DND-41 (cell line): ENCODE results near the gene NENF.
"Not testable (repeated sequence)": the region's sequence is repeated elsewhere in the genome, so short reads cannot be mapped to it uniquely, and the experiment has no call there.

Source experiments
- ATAC-seq: fragments of 200-7000 bp; cut with Tn5 transposase; 3 replicates; pipeline ENCODE4 v1.9.1; 2021; ENCODE audit warnings: low read depth; ENCODE audit not compliant: insufficient read depth
- DNase-seq: peaks from one replicate; pipeline ENCODE4 v3.0.0-alpha.2; 2020
- H2AFZ ChIP-seq: 2 replicates; pipeline ENCODE4 v1.6.0; 2012; ENCODE audit warnings: low read depth, low read length
- H3K27ac ChIP-seq: 2 replicates; pipeline ENCODE4 v1.5.1; 2012; ENCODE audit warnings: low read length, inconsistent platforms
- H3K27me3 ChIP-seq: fragments of 200-600 bp; sonication (generic); 2 replicates; pipeline ENCODE4 v1.6.0; 2012; ENCODE audit warnings: low read length, mild to moderate bottlenecking, inconsistent platforms; ENCODE audit not compliant: insufficient read depth, poor library complexity
- H3K36me3 ChIP-seq: 2 replicates; pipeline ENCODE4 v1.5.1; 2012; ENCODE audit warnings: low read length, inconsistent platforms; ENCODE audit not compliant: insufficient read depth
- H3K4me1 ChIP-seq: 2 replicates; pipeline ENCODE4 v1.5.1; 2012; ENCODE audit warnings: mild to moderate bottlenecking, low read length; ENCODE audit not compliant: insufficient read depth
- H3K4me2 ChIP-seq: 2 replicates; pipeline ENCODE4 v1.6.0; 2012; ENCODE audit warnings: mild to moderate bottlenecking, moderate library complexity, low read length, inconsistent platforms; ENCODE audit not compliant: insufficient read depth
- H3K4me3 ChIP-seq, 2 experiments: fragments of 200-600 bp in 1 of 2; shearing (Covaris generic) in 1 of 2; 2 replicates each; pipeline ENCODE4 v1.5.1; 2012 to 2016; ENCODE audit warnings: inconsistent platforms in 2 of 2, low read length in 2 of 2, mild to moderate bottlenecking in 2 of 2, low read depth in 1 of 2, moderate library complexity in 1 of 2
- H3K79me2 ChIP-seq: 2 replicates; pipeline ENCODE4 v1.6.0; 2012; ENCODE audit warnings: low read length, inconsistent platforms; ENCODE audit not compliant: insufficient read depth
- H3K9ac ChIP-seq: 2 replicates; pipeline ENCODE4 v1.6.0; 2012; ENCODE audit warnings: low read depth, mild to moderate bottlenecking, inconsistent platforms, low read length, moderate library complexity
- H3K9me3 ChIP-seq: 2 replicates; pipeline ENCODE4 v1.5.1; 2012; ENCODE audit warnings: low read length, moderate library complexity, mild to moderate bottlenecking, inconsistent platforms; ENCODE audit not compliant: insufficient read depth, severe bottlenecking
- H4K20me1 ChIP-seq: 2 replicates; pipeline ENCODE4 v1.6.0; 2012; ENCODE audit warnings: low read length; ENCODE audit not compliant: insufficient read depth
- EZH2 ChIP-seq: IDR thresholded peaks from 3 replicates; pipeline ENCODE4 v1.6.1; 2012; ENCODE audit warnings: borderline replicate concordance, low read depth, mild to moderate bottlenecking, moderate library complexity, low read length, inconsistent platforms; ENCODE audit not compliant: severe bottlenecking
- TF ChIP-seq, protein P1 (sequence below): IDR thresholded peaks from 2 replicates; pipeline ENCODE4 v1.5.1; 2012; ENCODE audit warnings: borderline replicate concordance, low read length, moderate library complexity, mild to moderate bottlenecking; ENCODE audit not compliant: poor library complexity, severe bottlenecking; ENCODE audit errors: extremely low read depth

The NENF gene

DNA sequence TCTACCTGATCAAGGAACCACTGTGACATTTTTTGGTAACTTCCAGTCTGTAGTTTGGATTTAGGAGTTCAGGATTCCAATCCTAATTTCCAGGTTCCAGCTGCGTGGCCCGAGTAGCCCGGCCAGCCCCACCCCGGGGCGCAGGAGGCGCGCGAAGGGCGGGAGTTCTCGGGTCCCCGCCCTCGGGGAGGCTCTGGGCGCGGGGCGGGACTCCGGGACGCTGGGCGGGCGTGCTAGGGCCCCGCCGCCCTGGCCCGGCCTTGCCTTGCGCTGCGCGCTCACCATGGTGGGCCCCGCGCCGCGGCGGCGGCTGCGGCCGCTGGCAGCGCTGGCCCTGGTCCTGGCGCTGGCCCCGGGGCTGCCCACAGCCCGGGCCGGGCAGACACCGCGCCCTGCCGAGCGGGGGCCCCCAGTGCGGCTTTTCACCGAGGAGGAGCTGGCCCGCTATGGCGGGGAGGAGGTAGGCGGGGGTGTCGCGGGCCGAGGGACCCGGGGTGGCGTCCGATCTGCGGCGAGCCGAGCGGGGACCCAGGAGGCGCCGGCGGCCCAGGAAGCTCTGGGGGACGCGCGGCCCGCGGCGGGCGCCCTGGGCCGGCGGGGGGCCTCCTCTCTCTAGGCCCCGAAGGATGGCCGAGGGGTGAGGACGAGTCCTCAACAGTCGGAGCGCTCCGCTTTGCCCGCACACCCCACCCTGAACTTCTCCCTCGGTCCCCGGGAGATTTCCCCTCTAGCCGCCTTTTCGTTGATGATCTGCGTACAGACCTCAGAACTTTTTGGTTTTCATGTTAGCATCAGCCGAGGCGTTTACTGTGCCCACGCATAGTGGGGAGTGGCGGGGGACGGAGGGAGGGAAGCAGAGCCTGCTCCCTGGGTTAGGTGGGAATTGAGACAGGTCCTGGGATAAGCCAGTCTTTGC is at the start of gene NENF:
Gene NENF, plus strand, starts transcription at position 260 of the 916 bp plus-strand sequence. Its CDS starts 24 bp downstream, at position 284.
- DNase-seq, result peak; percentile 81
- H3K36me3 ChIP-seq, result no peaks in the 10 kb centered on the region
- peaks cover 24% of the 10 kb centered on the region for H3K4me1 ChIP-seq
- H3K9ac ChIP-seq, result peak within 1 kb of the TSS; percentile 81
- TF ChIP-seq, protein P1, sequence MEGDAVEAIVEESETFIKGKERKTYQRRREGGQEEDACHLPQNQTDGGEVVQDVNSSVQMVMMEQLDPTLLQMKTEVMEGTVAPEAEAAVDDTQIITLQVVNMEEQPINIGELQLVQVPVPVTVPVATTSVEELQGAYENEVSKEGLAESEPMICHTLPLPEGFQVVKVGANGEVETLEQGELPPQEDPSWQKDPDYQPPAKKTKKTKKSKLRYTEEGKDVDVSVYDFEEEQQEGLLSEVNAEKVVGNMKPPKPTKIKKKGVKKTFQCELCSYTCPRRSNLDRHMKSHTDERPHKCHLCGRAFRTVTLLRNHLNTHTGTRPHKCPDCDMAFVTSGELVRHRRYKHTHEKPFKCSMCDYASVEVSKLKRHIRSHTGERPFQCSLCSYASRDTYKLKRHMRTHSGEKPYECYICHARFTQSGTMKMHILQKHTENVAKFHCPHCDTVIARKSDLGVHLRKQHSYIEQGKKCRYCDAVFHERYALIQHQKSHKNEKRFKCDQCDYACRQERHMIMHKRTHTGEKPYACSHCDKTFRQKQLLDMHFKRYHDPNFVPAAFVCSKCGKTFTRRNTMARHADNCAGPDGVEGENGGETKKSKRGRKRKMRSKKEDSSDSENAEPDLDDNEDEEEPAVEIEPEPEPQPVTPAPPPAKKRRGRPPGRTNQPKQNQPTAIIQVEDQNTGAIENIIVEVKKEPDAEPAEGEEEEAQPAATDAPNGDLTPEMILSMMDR, result no peak
- no peak for TF ChIP-seq EZH2
- H2AFZ ChIP-seq, result peak within 1 kb of the TSS; percentile 81
- H3K4me3 ChIP-seq, result peak within 1 kb of the TSS; percentile 68 to 73; a peak in 3 of 4 replicates
- peak within 1 kb of the TSS; percentile 88 for H3K4me2 ChIP-seq
- H3K9me3 ChIP-seq, result no peaks in the 10 kb centered on the region
- no peaks in the 10 kb centered on the region for H4K20me1 ChIP-seq
- H3K27ac ChIP-seq, result peak within 1 kb of the TSS; percentile 66
- no peaks in the 10 kb centered on the region for H3K27me3 ChIP-seq
- ATAC-seq, result peak; percentile 100
- H3K79me2 ChIP-seq, result peaks cover 41% of the 10 kb centered on the region

DNA sequence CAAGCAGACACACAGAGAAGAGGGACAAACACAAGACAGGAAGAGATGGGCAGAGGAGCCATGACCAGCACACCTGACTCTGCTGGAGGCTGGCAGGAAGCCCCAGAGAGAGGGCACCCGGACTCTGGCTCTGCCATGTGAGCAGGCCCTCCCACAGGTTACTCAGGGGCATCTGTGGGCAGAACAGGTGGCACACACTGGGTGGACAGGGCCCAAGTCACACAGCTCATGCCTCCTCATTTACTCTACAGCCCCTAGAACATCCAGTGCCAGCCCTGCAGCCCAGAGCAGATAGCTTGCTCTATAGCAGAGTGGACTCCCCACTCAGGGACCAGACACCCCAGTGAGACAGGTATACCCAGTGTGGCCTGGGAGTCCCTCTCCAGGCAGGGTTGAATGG is 46.7 kb upstream of the NENF start:
- ATAC-seq, result no peak
- H4K20me1 ChIP-seq, result peaks cover 13% of the 10 kb centered on the region; the same call in 1 of the 2 replicates

DNA sequence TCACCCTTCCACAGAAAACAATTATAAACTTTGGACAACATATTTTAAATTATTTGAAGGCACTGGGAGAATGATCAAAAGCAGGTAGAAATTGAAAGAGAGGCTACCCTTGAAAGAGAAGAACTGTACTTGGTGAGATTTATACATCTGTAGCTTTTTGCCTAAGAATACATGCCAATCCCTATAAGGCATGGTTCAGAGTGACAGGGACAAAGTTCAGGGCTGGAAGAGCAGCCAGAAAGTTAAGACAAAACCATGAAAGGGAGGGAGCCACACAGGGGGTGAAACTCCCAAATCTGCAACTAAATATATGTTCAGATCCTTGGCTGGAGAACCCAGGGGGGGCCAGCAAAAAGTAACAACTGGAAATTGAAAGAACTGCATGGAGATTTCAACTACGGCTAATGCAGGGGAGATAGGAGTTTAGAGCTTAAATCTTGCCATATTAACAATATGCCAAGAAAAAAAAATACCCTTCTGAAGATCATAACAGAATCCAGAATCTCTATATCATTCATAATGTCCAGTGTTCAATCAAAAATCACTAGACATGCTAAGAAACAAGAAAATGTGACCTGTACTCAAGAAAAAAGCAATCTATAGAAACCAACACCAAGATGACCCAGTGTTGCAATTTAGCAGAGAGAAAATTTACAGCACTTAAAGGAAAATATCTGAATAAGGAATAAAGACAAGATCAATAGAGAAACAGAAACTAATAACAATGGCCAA is 43.6 kb upstream of the NENF start:
- Histone ChIP-seq H3K4me1 (no peaks in the 10 kb centered on the region), H3K9me3 (peaks cover 10% of the 10 kb centered on the region), H3K79me2 (peaks cover 18% of the 10 kb centered on the region; the same call in 1 of the 2 replicates), H4K20me1 (peaks cover 10% of the 10 kb centered on the region; the same call in 1 of the 2 replicates), H3K9ac (no peak overlapping the region), H3K27ac (no peak overlapping the region), H3K4me2 (no peak overlapping the region), H3K36me3 (peaks cover 62% of the 10 kb centered on the region), H3K27me3 (no peaks in the 10 kb centered on the region), H3K4me3 (no peak overlapping the region), H2AFZ (no peak overlapping the region)
- TF ChIP-seq, protein P1, result no peak
- no peak for DNase-seq
- no peak for ATAC-seq

More for the DNA sequence above, 46.7 kb upstream of the NENF start:
- H3K27me3 ChIP-seq, result no peaks in the 10 kb centered on the region
- H3K36me3 ChIP-seq, result peaks cover 91% of the 10 kb centered on the region
- H3K9me3 ChIP-seq, result peaks cover 9% of the 10 kb centered on the region
- H3K4me3 ChIP-seq, result no peak overlapping the region
- H3K79me2 ChIP-seq, result peaks cover 17% of the 10 kb centered on the region; the same call in 1 of the 2 replicates
- H3K4me1 ChIP-seq, result no peaks in the 10 kb centered on the region
- TF ChIP-seq, protein P1, result no peak
- TF ChIP-seq EZH2, result no peak
- no peak overlapping the region for H3K4me2 ChIP-seq
- no peak overlapping the region for H3K9ac ChIP-seq
- H2AFZ ChIP-seq, result no peak overlapping the region
- H3K27ac ChIP-seq, result no peak overlapping the region
- DNase-seq, result no peak

DNA sequence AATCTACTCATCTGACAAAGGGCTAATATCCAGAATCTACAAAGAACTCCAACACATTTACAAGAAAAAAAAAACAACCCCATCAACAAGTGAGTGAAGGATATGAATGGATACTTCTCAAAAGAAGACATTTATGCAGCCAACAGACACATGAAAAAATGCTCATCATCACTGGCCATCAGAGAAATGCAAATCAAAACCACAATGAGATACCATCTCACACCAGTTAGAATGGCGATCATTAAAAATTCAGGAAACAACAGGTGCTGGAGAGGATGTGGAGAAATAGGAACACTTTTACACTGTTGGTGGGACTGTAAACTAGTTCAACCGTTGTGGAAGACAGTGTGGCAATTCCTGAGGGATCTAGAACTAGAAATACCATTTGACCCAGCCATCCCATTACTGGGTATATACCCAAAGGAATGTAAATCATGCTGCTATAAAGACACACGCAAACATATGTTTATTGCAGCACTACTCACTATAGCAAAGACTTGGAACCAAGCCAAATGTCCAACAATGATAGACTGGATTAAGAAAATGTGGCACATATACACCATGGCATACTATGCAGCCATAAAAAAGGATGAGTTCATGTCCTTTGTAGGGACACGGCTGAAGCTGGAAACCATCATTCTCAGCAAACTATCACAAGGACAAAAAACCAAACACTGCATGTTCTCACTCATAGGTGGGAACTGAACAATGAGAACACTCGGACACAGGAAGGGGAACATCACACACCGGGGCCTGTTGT is 36.9 kb upstream of the NENF start:
- peaks cover 21% of the 10 kb centered on the region for H3K9me3 ChIP-seq
- H3K36me3 ChIP-seq, result peaks cover 41% of the 10 kb centered on the region
- H3K4me3 ChIP-seq, H3K27me3 ChIP-seq, H4K20me1 ChIP-seq, H3K9ac ChIP-seq, DNase-seq, H3K4me1 ChIP-seq, H2AFZ ChIP-seq, ATAC-seq, H3K4me2 ChIP-seq, H3K27ac ChIP-seq: not testable (repeated sequence)
- H3K79me2 ChIP-seq, result peaks cover 30% of the 10 kb centered on the region; the same call in 1 of the 2 replicates
